Astrocyte of the hippocampus (primary cell): ENCODE measurements around the gene ERRFI1.
A peak's percentile ranks its signal among the peaks of the same experiment; 100 is the strongest.
"Not testable (repeated sequence)": the region's sequence is repeated elsewhere in the genome, so short reads cannot be mapped to it uniquely, and the experiment has no call there.

Experiments used
- DNase-seq: peaks from one replicate; pipeline ENCODE4 v3.0.0; 2011; ENCODE audit warnings: low read depth, low spot score

The ERRFI1 gene

GRCh38 chr1:8026153-8026975 is at the start of gene ERRFI1:
TSS of gene ERRFI1 (minus strand) at chr1:8026309. CDS start at chr1:8015619, 10,690 bp downstream.
- peak; percentile 99 for DNase-seq

GRCh38 chr1:8075511-8076051 is 49.5 kb upstream of the ERRFI1 start:
- peak; percentile 58 for DNase-seq

GRCh38 chr1:8073112-8073855 is 47.2 kb upstream of the ERRFI1 start:
- DNase-seq, result no peak

GRCh38 chr1:8070381-8070811 is 44.3 kb upstream of the ERRFI1 start:
- DNase-seq, result no peak

- not testable (repeated sequence) for DNase-seq
Measured at GRCh38 chr1:8069614-8070320, 43.7 kb upstream of the ERRFI1 start.

- DNase-seq, result no peak
Measured at GRCh38 chr1:8065369-8065768, 39.3 kb upstream of the ERRFI1 start.

- DNase-seq, result no peak
Measured at GRCh38 chr1:8063298-8064036, 37.4 kb upstream of the ERRFI1 start.

- no peak for DNase-seq
Measured at GRCh38 chr1:8062861-8063260, 36.8 kb upstream of the ERRFI1 start.

- peak; percentile 57 for DNase-seq
Measured at GRCh38 chr1:8061673-8062386, 35.7 kb upstream of the ERRFI1 start.

- DNase-seq, result peak; percentile 95
Measured at GRCh38 chr1:8061210-8061609, 35.1 kb upstream of the ERRFI1 start.

GRCh38 chr1:8059161-8059622 is 33.1 kb upstream of the ERRFI1 start:
- DNase-seq, result peak; percentile 85

- not testable (repeated sequence) for DNase-seq
Measured at GRCh38 chr1:8057779-8058178, 31.7 kb upstream of the ERRFI1 start.

- DNase-seq, result no peak
Measured at GRCh38 chr1:8055973-8056372, 29.9 kb upstream of the ERRFI1 start.

- no peak for DNase-seq
Measured at GRCh38 chr1:8053878-8054567, 27.9 kb upstream of the ERRFI1 start.

- DNase-seq, result no peak
Measured at GRCh38 chr1:8051650-8052049, 25.5 kb upstream of the ERRFI1 start.

- DNase-seq, result not testable (repeated sequence)
Measured at GRCh38 chr1:8049229-8049628, 23.1 kb upstream of the ERRFI1 start.

- peak; percentile 60 for DNase-seq
Measured at GRCh38 chr1:8047686-8048445, 21.8 kb upstream of the ERRFI1 start.

GRCh38 chr1:8047112-8047511 is 21.0 kb upstream of the ERRFI1 start:
- DNase-seq, result no peak

- DNase-seq, result no peak
Measured at GRCh38 chr1:8046391-8046790, 20.3 kb upstream of the ERRFI1 start.
